Measurements from ENCODE around the gene PSMD1.

Gene PSMD1

DNA sequence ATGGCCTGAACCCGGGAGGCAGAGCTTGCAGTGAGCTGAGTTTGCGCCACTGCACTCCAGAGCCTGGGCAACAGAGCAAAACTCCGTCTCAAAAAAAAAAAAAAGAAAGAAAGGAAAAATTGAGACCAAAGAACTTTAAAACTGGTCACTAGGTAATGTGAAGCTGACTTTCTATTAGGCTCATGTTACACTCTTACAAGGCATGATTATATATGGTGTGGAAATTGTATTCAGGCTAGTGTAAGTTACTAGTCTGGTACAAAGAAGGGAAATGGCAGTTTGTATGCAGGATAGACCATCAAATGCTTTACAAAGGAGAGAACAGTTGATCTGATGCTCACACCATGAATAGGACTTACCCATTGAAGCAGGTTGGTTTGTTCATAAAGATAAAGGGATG lies 106.3 kb downstream of the PSMD1 start:
- no peak for TF ChIP-seq EZH2phosphoT487 (IDR thresholded peaks at IDR 0.05; ENCODE audit: borderline replicate concordance, low read length)
- TF ChIP-seq, protein P1, sequence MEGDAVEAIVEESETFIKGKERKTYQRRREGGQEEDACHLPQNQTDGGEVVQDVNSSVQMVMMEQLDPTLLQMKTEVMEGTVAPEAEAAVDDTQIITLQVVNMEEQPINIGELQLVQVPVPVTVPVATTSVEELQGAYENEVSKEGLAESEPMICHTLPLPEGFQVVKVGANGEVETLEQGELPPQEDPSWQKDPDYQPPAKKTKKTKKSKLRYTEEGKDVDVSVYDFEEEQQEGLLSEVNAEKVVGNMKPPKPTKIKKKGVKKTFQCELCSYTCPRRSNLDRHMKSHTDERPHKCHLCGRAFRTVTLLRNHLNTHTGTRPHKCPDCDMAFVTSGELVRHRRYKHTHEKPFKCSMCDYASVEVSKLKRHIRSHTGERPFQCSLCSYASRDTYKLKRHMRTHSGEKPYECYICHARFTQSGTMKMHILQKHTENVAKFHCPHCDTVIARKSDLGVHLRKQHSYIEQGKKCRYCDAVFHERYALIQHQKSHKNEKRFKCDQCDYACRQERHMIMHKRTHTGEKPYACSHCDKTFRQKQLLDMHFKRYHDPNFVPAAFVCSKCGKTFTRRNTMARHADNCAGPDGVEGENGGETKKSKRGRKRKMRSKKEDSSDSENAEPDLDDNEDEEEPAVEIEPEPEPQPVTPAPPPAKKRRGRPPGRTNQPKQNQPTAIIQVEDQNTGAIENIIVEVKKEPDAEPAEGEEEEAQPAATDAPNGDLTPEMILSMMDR (IDR thresholded peaks at IDR 0.05; ENCODE audit: low read depth, low read length, poor library complexity, severe bottlenecking), result no peak
- H4K20me1 ChIP-seq (ENCODE audit: control insufficient read depth, insufficient read depth, low read depth, low read length), result no peaks in the 10 kb centered on the region
- H3K4me3 ChIP-seq (ENCODE audit: low read length), result no peak overlapping the region
- H3K27me3 ChIP-seq (ENCODE audit: control insufficient read depth, low read length), result no peaks in the 10 kb centered on the region
- no peaks in the 10 kb centered on the region for H3F3A ChIP-seq (ENCODE audit: control insufficient read depth, insufficient read depth)
- H3K4me1 ChIP-seq (ENCODE audit: control insufficient read depth, low read length), result peaks cover 16% of the 10 kb centered on the region
- H3K36me3 ChIP-seq (ENCODE audit: control insufficient read depth, low read length), result peaks cover 69% of the 10 kb centered on the region
- H3K4me2 ChIP-seq (ENCODE audit: low read length), result no peak overlapping the region
- no peaks in the 10 kb centered on the region for H3K79me2 ChIP-seq (ENCODE audit: control insufficient read depth, low read length)
- H3K9me2 ChIP-seq (replicated peaks; ENCODE audit: control insufficient read depth, low read length), result no peaks in the 10 kb centered on the region
- H3K9me3 ChIP-seq (ENCODE audit: control insufficient read depth, insufficient read depth, low read length), result no peaks in the 10 kb centered on the region
- H3K27ac ChIP-seq (ENCODE audit: low read depth, low read length), result no peak overlapping the region

DNA sequence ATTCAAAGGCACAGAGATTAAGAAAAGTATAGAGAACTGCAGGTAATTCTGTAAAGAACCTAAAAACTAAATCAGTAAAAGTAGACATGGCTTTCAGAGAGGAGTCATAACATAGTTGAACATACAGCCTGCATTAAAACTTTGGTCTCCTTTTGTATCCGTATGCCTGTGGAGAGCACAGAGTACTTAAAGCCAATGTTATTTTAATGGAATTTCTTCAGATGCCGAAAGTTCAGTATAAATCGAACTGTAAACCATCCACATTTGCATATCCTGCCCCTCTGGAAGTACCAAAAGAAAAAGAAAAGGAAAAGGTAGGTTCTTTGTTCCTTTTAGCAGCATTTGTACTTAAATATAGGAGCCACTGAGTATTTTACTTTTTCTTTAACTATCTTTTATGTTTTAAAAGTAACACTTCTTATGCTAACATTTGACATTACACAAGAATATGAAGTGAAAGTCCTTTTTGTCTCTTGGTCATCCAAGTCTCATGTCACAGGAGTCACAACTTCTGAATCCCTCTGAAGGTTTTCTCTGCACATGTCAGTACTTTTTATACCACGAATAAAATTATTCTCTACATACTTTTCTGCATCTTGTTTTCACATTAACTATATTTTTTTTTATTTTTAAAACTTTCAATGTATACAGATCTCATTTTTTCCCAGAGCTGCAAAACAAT lies 106.9 kb downstream of the PSMD1 start:
- H3K9me3 ChIP-seq (ENCODE audit: control insufficient read depth, insufficient read depth, low read length), result no peaks in the 10 kb centered on the region
- H4K20me1 ChIP-seq (ENCODE audit: control insufficient read depth, insufficient read depth, low read depth, low read length), result no peaks in the 10 kb centered on the region
- peaks cover 22% of the 10 kb centered on the region for H3K4me1 ChIP-seq (ENCODE audit: control insufficient read depth, low read length)
- no peaks in the 10 kb centered on the region for H3K9me2 ChIP-seq (replicated peaks; ENCODE audit: control insufficient read depth, low read length)
- no peaks in the 10 kb centered on the region for H3K27me3 ChIP-seq (ENCODE audit: control insufficient read depth, low read length)
- H3K4me2 ChIP-seq (ENCODE audit: low read length), result no peak overlapping the region
- H3F3A ChIP-seq (ENCODE audit: control insufficient read depth, insufficient read depth), result no peaks in the 10 kb centered on the region; the same call in 1 of the 2 replicates
- TF ChIP-seq, protein P1 (IDR thresholded peaks at IDR 0.05; ENCODE audit: low read depth, low read length, poor library complexity, severe bottlenecking), result no peak
- TF ChIP-seq EZH2phosphoT487 (IDR thresholded peaks at IDR 0.05; ENCODE audit: borderline replicate concordance, low read length), result no peak
- no peak overlapping the region for H3K4me3 ChIP-seq (ENCODE audit: low read length)
- no peaks in the 10 kb centered on the region for H3K79me2 ChIP-seq (ENCODE audit: control insufficient read depth, low read length)
- peaks cover 74% of the 10 kb centered on the region for H3K36me3 ChIP-seq (ENCODE audit: control insufficient read depth, low read length)
- H3K27ac ChIP-seq (ENCODE audit: low read depth, low read length), result no peak overlapping the region

DNA sequence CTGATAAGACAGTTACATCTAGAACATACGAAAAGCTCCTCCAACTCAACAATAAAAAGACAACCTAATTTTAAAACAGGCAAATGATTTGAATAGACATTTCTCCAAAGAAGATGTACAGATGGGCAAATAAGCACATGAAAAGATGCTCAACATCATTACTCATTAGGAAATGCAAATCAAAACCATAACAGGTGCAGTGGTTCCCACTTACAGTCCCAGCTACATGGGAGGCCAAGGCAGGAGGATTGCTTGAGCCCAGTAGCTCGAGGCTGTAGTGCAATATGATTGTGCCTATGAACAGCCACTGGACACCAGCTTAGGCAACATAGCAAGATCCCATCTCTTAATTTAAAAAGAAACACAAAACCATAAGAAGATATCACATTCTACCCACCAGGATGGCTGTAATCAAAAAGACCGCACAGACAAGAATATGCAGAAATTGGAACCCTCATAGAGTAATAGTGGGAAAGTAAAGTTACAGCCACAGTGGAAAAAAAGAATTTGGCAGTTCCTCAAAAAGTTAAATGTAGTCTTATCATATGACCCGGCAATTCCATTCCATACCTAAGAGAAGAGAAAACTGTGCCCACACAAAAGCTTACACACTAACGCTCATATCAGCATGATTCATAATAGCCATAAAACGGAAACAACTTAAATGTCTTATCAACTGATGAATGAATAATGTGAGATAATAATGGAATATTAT lies 111.2 kb downstream of the PSMD1 start:
- H3K4me3 ChIP-seq (ENCODE audit: low read length), result no peak overlapping the region
- H3K9me2 ChIP-seq (replicated peaks; ENCODE audit: control insufficient read depth, low read length), result no peaks in the 10 kb centered on the region
- H3K4me1 ChIP-seq (ENCODE audit: control insufficient read depth, low read length), result peaks cover 28% of the 10 kb centered on the region
- TF ChIP-seq EZH2phosphoT487 (IDR thresholded peaks at IDR 0.05; ENCODE audit: borderline replicate concordance, low read length), result no peak
- TF ChIP-seq, protein P1 (IDR thresholded peaks at IDR 0.05; ENCODE audit: low read depth, low read length, poor library complexity, severe bottlenecking), result no peak
- H3K27ac ChIP-seq (ENCODE audit: low read depth, low read length), result no peak overlapping the region
- H3K27me3 ChIP-seq (ENCODE audit: control insufficient read depth, low read length), result no peaks in the 10 kb centered on the region
- H3K9me3 ChIP-seq (ENCODE audit: control insufficient read depth, insufficient read depth, low read length), result no peaks in the 10 kb centered on the region
- no peaks in the 10 kb centered on the region; the same call in 1 of the 2 replicates for H3F3A ChIP-seq (ENCODE audit: control insufficient read depth, insufficient read depth)
- H3K36me3 ChIP-seq (ENCODE audit: control insufficient read depth, low read length), result peaks cover 91% of the 10 kb centered on the region
- no peak overlapping the region for H3K4me2 ChIP-seq (ENCODE audit: low read length)
- H3K79me2 ChIP-seq (ENCODE audit: control insufficient read depth, low read length), result no peaks in the 10 kb centered on the region
- H4K20me1 ChIP-seq (ENCODE audit: control insufficient read depth, insufficient read depth, low read depth, low read length), result no peaks in the 10 kb centered on the region
